Activated CD8-positive, alpha-beta memory T cell treated with anti-CD3 and anti-CD28 coated beads for 48 hours (primary cell): ENCODE results near the gene ENTREP1.

Experiments
- DNase-seq, 3 experiments: peaks; one replicate each; pipeline ENCODE4 v3.0.0-alpha.2; 2020; ENCODE audit warnings: low read depth in 2 of 3, low spot score in 2 of 3

The ENTREP1 gene

GRCh38 chr9:69364510-69365150 is 39.6 kb downstream of the ENTREP1 start:
- no peak for DNase-seq

- DNase-seq, result no peak
These were observed 45.4 kb downstream of the ENTREP1 start for GRCh38 chr9:69370430-69370829.

DNA sequence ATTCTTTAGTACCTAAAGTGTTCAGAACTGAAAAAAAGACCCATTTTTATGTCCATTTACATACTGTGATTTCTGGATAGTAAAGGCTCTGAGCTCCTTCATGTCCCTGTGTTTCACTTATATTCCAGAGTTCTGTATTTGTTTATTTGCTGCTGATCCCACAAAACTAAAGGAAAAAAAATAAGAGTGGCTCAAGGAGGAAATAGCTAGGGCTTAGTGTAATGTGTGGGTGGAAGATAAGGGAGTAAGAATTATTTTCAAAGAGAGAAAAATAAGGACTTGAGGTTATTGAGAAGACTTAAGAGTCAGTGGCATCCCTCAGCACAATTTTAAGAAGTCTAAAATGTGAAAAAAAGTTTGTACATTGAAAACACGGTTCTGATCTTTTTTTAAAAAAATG is 46.0 kb downstream of the ENTREP1 start:
- no peak for DNase-seq

- DNase-seq, result no peak
These were observed 51.6 kb downstream of the ENTREP1 start for GRCh38 chr9:69376651-69377050.

DNA sequence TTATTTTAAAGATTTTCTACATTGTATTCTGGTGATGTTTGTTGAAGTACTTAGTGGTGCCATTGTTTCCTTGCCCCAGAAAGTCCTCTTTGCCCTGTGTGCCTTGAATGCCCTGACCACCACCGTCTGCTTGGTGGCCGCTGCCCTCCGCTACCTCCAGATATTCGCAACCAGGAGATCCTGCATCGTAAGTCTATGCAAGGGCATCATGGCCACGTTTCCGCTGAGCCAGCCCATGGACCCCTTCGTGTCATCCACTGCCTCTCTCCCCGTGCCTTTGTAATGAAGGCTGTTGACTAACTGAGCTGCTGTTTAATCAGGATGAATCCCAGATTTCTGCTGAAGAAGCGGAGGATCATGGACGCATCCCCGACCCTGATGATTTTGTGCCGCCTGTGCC is 52.3 kb downstream of the ENTREP1 start:
- no peak for DNase-seq

DNA sequence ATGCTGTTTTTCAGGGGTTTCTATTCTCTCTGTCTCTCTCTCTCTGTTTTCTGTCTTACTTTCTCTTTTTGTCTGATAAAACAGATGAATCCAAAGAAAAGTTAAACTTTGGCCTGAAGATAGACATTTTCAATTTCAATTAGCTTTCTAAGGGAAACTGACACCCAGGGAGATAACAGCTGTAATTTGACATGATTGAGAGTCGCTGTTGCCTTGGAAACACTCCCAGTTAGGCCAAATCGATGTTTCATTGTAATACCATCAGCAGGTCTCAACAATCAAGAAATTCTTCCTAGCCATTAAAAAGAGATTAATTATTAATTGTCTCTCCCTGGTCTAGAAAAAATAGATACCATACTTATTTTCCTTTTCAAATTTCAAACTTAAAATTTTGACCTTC is 53.0 kb downstream of the ENTREP1 start:
- no peak for DNase-seq

DNA sequence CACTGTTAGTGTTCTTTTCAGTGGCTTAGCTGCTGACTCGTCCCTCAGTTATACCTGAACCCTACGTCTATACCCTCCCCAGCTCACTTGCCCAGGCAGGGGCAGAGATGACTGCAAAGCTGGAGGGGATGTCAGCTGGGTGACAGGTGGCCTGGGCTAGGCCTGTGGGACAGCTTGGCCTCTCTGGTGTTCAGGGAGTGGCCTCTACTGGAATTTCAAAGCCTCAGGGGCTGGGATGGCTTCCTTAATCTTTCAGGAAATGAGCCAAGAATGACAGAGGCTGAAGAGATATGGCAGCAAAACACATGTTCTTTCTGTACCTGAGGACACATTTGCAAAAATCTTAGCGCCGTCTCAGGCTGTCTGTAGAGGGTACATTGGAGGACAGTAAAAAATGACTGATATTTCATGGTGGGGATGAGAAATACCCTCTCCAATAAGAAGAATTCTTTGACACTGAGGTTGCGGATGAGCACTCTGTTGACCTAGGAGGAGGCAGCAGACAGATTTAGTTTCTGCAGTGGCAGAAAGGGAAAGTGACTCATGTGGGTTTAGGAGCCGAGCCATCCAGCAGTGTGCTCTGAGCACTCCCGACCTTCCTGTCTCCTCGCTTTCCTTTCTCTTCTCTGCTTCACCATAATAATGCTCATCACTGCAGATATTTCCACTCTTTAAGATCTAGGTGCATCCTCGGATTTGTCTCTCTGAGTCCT is 54.4 kb downstream of the ENTREP1 start:
- no peak for DNase-seq

GRCh38 chr9:69380301-69380700 is 55.3 kb downstream of the ENTREP1 start:
- no peak for DNase-seq

GRCh38 chr9:69380811-69381210 is 55.8 kb downstream of the ENTREP1 start:
- DNase-seq, result no peak

- no peak for DNase-seq
These were observed 57.1 kb downstream of the ENTREP1 start for GRCh38 chr9:69382135-69382534.

GRCh38 chr9:69385581-69386033 is 60.6 kb downstream of the ENTREP1 start:
- DNase-seq, result no peak

DNA sequence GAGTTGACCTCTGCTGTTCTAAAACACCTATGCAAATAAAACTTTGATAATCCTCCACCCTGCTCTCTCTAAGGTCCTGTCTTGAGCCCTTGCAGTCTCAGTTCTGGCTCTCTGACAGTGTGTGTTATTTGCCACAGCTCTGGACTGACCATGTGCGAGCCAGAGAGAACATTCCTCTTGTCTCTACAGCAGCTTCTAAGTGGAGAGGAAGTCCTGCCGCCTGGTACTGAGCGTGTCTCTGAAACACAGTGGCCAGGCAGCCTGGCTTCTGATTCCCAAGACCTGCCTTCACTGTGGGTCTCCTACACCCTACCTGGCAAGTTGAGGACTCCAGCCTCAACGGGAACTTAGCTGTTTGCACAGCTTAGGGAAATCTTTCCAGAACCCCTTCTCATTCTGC is 61.6 kb downstream of the ENTREP1 start:
- no peak for DNase-seq

DNA sequence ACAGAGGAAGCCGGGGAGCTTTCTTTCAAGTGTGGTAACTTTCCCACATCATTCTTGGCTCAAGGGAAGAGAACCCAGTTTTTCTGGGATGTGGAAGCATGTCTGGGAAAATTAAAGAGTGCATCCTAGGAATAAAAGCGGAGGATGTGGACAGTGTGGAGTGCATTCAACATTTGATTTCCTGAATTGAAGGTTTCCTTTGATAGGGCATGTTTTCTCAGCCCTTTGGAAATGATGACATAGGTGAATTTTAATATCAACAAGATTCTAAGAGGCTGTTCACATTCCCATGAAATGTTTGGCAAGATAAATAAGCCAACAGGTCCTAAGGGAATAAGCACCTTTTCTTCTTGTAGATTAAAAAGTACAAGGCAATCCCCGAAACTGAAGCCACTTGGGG is 63.6 kb downstream of the ENTREP1 start:
- no peak for DNase-seq

DNA sequence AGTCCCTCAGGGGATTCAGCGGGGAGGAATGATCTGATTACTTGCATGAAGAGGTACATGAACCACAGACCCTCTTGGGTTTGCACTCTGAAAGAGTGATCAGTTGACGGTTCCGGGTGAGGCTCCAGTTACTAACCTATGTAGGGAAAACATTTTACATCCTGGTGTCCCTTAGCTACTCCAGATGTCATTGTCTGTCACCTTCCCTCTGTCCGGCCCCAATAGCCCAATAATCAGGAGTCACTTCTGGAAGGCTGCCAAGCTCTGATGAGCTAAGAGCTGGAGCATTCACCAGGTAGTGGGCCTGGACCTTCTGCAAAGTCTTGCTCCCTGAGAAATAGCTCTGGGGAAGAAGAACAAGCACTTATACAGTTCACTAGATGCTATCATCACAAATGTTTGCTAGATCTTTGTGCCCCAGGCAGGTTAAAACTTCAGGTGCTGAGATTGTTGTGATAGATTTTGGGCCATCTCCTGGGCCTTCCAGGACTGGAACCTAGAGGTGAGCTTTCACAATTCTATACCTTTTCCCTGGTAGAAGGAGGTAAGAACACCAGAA is 64.5 kb downstream of the ENTREP1 start:
- DNase-seq, result no peak

GRCh38 chr9:69391487-69391886 is 66.5 kb downstream of the ENTREP1 start:
- no peak for DNase-seq

- DNase-seq, result no peak
These were observed 66.9 kb downstream of the ENTREP1 start for GRCh38 chr9:69391946-69392345.

DNA sequence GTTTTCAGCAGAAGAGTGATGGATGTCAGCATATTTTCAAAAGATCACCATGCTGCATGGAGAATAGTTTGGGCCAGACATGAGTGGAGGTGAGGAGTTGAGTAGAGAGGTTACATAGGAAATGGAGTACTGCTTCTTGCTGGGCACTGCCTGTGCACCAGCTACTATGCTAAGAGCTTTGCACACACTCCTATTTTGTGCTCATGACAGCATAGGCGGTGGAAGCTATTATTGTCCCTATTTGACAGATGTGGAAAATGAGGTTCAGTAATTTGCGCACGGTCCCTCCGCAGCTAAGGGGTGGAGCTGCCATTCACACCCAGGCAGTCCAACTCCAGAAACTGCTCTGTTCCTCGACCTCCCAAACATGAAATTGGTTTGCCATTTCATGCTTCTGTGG is 67.8 kb downstream of the ENTREP1 start:
- no peak for DNase-seq

GRCh38 chr9:69393425-69393824 is 68.4 kb downstream of the ENTREP1 start:
- DNase-seq, result no peak

- DNase-seq, result no peak
These were observed 70.7 kb downstream of the ENTREP1 start for GRCh38 chr9:69395718-69396117.

- no peak for DNase-seq
These were observed 71.7 kb downstream of the ENTREP1 start for GRCh38 chr9:69396759-69397158.

- DNase-seq, result no peak
These were observed 72.6 kb downstream of the ENTREP1 start for GRCh38 chr9:69397384-69398214.

GRCh38 chr9:69400470-69400869 is 75.5 kb downstream of the ENTREP1 start:
- no peak for DNase-seq
